GM06990 (cell line): ENCODE data around the gene PSMG2.

Experiments
- DNase-seq: peaks from one replicate; pipeline ENCODE4 v3.0.0-alpha.2; 2011; ENCODE audit not compliant: insufficient read length; ENCODE audit errors: extremely low read depth
- H3K27me3 ChIP-seq: replicated peaks from 2 replicates; pipeline ENCODE4 v1.6.0; 2011; ENCODE audit warnings: low read length; ENCODE audit not compliant: control insufficient read depth, insufficient read depth
- H3K36me3 ChIP-seq: 2 replicates; pipeline ENCODE4 v1.5.1; 2011; ENCODE audit warnings: low read length; ENCODE audit not compliant: control insufficient read depth, insufficient read depth
- H3K4me3 ChIP-seq: replicated peaks from 2 replicates; pipeline ENCODE4 v1.5.1; 2011; ENCODE audit warnings: low read depth, mild to moderate bottlenecking, control low read depth, low read length
- CTCF ChIP-seq: IDR thresholded peaks from 2 replicates; pipeline ENCODE4 v1.5.1; 2011; ENCODE audit warnings: low read length, control low read depth, mild to moderate bottlenecking, inconsistent platforms; ENCODE audit not compliant: insufficient read depth, poor library complexity, severe bottlenecking

The PSMG2 gene

GRCh38 chr18:12726331-12726730, 23.5 kb downstream of the PSMG2 start:
- H3K27me3 ChIP-seq: no peaks in the 10 kb centered on the region
- no peak overlapping the region for H3K4me3 ChIP-seq
- no peak for DNase-seq
- TF ChIP-seq CTCF: no peak
- peaks cover 6% of the 10 kb centered on the region for H3K36me3 ChIP-seq

GRCh38 chr18:12726774-12727550, 24.1 kb downstream of the PSMG2 start:
- no peak overlapping the region for H3K4me3 ChIP-seq
- H3K27me3 ChIP-seq: no peaks in the 10 kb centered on the region
- peaks cover 6% of the 10 kb centered on the region for H3K36me3 ChIP-seq
- no peak for DNase-seq
- peak; percentile 83 for TF ChIP-seq CTCF

GRCh38 chr18:12737243-12737902, 34.5 kb downstream of the PSMG2 start:
- DNase-seq: no peak
- no peak for TF ChIP-seq CTCF
- Histone ChIP-seq H3K27me3 (no peaks in the 10 kb centered on the region), H3K4me3 (no peak overlapping the region), H3K36me3 (no peaks in the 10 kb centered on the region)

- Histone ChIP-seq H3K4me3 (no peak overlapping the region), H3K36me3 (no peaks in the 10 kb centered on the region)
- DNase-seq: no peak
These were observed 38.5 kb downstream of the PSMG2 start for GRCh38 chr18:12741351-12741750.

GRCh38 chr18:12742453-12742852, 39.6 kb downstream of the PSMG2 start:
- H3K27me3 ChIP-seq: no peaks in the 10 kb centered on the region
- no peak for DNase-seq
- no peak for TF ChIP-seq CTCF

More at GRCh38 chr18:12741351-12741750, 38.5 kb downstream of the PSMG2 start:
- no peak for TF ChIP-seq CTCF
- no peaks in the 10 kb centered on the region for H3K27me3 ChIP-seq

More at GRCh38 chr18:12742453-12742852, 39.6 kb downstream of the PSMG2 start:
- H3K4me3 ChIP-seq: no peak overlapping the region
- H3K36me3 ChIP-seq: no peaks in the 10 kb centered on the region
